Smooth muscle cell (in vitro differentiated cells): ENCODE results near the gene IL31RA. TPM values are rescaled to one million over a fixed set of nuclear protein-coding genes. Genes with fewer than 3 reads are reported as not detected.

Experiments used
- DNase-seq: peaks from one replicate; lab custom pipeline; 2025; ENCODE audit not compliant: unreplicated experiment; lab: John Stamatoyannopoulos, UW
- H2AFZ ChIP-seq: fragments of 200-600 bp; sonication (generic); 2 replicates; pipeline ENCODE4 v1.6.0; 2016; ENCODE audit warnings: antibody characterized with exemption, low read depth, mild to moderate bottlenecking
- H3F3A ChIP-seq: fragments of 200-600 bp; sonication (generic); 2 replicates; pipeline ENCODE4 v1.6.0; 2017; ENCODE audit warnings: antibody characterized with exemption, low read depth
- H3K27ac ChIP-seq: fragments of 200-600 bp; sonication (generic); 2 replicates; pipeline ENCODE4 v1.5.1; 2016; ENCODE audit warnings: low read depth, mild to moderate bottlenecking
- H3K27me3 ChIP-seq: fragments of 200-600 bp; sonication (generic); 2 replicates; pipeline ENCODE4 v1.6.1; 2016; ENCODE audit warnings: low read depth, mild to moderate bottlenecking
- H3K36me3 ChIP-seq: fragments of 200-600 bp; sonication (generic); 2 replicates; pipeline ENCODE4 v1.5.1; 2016; ENCODE audit warnings: low read depth
- H3K4me1 ChIP-seq: fragments of 200-600 bp; sonication (generic); 2 replicates; pipeline ENCODE4 v1.5.1; 2016; ENCODE audit warnings: low read depth
- H3K4me2 ChIP-seq: fragments of 200-600 bp; sonication (generic); 2 replicates; pipeline ENCODE4 v1.6.0; 2016; ENCODE audit warnings: mild to moderate bottlenecking
- H3K4me3 ChIP-seq: fragments of 200-600 bp; sonication (generic); 2 replicates; pipeline ENCODE4 v1.5.1; 2016; ENCODE audit warnings: mild to moderate bottlenecking
- H3K79me2 ChIP-seq: fragments of 200-600 bp; sonication (generic); 2 replicates; pipeline ENCODE4 v1.6.0; 2016; ENCODE audit warnings: low read depth, mild to moderate bottlenecking
- H3K9ac ChIP-seq: fragments of 200-600 bp; sonication (generic); 2 replicates; pipeline ENCODE4 v1.6.0; 2016; ENCODE audit warnings: low read depth
- H3K9me3 ChIP-seq: fragments of 200-600 bp; sonication (generic); replicated peaks from 2 replicates; pipeline ENCODE4 v1.5.1; 2016; ENCODE audit warnings: low read depth
- H4K20me1 ChIP-seq: fragments of 200-600 bp; sonication (generic); 2 replicates; pipeline ENCODE4 v1.6.0; 2016; ENCODE audit warnings: low read depth
- CTCF ChIP-seq: fragments of 200-600 bp; sonication (generic); IDR thresholded peaks from 2 replicates; pipeline ENCODE4 v1.5.1; 2017; ENCODE audit warnings: borderline replicate concordance, mild to moderate bottlenecking, antibody characterized with exemption; ENCODE audit not compliant: insufficient read depth, poor library complexity, severe bottlenecking
- WGBS: methylation state at CpG from one replicate; pipeline ENCODE4 v1.1.7; 2016; ENCODE audit warnings: low lambda C conversion rate; 5-methylcytosine and 5-hydroxymethylcytosine counted together
- polyA plus RNA-seq: library from polyadenylated mRNA; unstranded; fragments of >200 nt; fragmentation: Nextera tagmentation; extraction: Ambion mirVana; gene quantifications from 2 replicates; pipeline ENCODE4 v1.2.1, GENCODE V29; 2016
- total RNA-seq: library from RNA; depleted of rRNA; stranded (reverse); fragments of >200 nt; gene quantifications from 2 replicates; pipeline ENCODE4 v1.2.3, GENCODE V29; 2014

Gene IL31RA
- total and polyA plus RNA-seq, 2 experiments from 2014 or later = 0.67 to 2.2 TPM

- no peak for DNase-seq
- Histone ChIP-seq H3K4me2 (peak overlapping the region; percentile 9), H3K9me3 (no peaks in the 10 kb centered on the region), H3K27ac (peak overlapping the region; percentile 49), H3K36me3 (no peaks in the 10 kb centered on the region), H3K4me1 (peaks cover 6% of the 10 kb centered on the region), H4K20me1 (no peaks in the 10 kb centered on the region), H3K4me3 (no peak overlapping the region), H2AFZ (no peak overlapping the region), H3K27me3 (no peaks in the 10 kb centered on the region), H3K79me2 (no peaks in the 10 kb centered on the region), H3F3A (peaks cover 11% of the 10 kb centered on the region), H3K9ac (no peak overlapping the region)
- no peak for TF ChIP-seq CTCF
- WGBS = 32% methylated on average over 3 of the region's 3 CpGs
Observed at GRCh38 chr5:55852503-55852902, 1.3 kb downstream of the IL31RA start.

DNA sequence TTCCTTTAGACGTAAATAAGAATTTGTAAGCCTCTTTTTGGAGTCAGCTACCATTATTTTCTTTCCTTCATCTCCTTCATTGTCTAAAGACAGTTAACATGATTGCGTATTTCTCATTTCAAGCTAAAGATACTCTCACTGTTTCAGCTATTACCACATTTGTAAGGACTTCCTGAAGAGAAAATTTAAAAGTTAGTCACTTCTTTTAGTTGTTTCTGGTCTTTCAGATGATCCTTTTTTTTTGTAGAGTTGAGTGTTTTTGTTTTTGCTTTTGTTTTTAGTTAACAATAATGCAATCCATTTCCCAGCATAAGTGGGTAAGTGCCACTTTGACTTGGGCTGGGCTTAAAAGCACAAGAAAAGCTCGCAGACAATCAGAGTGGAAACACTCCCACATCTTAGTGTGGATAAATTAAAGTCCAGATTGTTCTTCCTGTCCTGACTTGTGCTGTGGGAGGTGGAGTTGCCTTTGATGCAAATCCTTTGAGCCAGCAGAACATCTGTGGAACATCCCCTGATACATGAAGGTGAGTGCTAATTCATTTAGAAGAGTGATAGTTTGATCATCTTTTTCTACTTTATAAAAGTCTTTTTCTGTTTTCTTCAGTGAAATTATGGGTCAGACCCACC lies 2.0 kb downstream of the IL31RA start:
- no peak for DNase-seq
- Histone ChIP-seq H4K20me1 (no peaks in the 10 kb centered on the region), H3K9ac (no peak overlapping the region), H3K27me3 (no peaks in the 10 kb centered on the region), H3K4me1 (peaks cover 11% of the 10 kb centered on the region), H3F3A (peaks cover 7% of the 10 kb centered on the region), H3K79me2 (no peaks in the 10 kb centered on the region), H3K4me2 (peak overlapping the region; percentile 9), H2AFZ (no peak overlapping the region), H3K9me3 (no peaks in the 10 kb centered on the region), H3K27ac (peak overlapping the region; percentile 49), H3K4me3 (no peak overlapping the region), H3K36me3 (no peaks in the 10 kb centered on the region)
- no peak for TF ChIP-seq CTCF
- 68% methylated on average over 3 of the region's 3 CpGs for WGBS

DNA sequence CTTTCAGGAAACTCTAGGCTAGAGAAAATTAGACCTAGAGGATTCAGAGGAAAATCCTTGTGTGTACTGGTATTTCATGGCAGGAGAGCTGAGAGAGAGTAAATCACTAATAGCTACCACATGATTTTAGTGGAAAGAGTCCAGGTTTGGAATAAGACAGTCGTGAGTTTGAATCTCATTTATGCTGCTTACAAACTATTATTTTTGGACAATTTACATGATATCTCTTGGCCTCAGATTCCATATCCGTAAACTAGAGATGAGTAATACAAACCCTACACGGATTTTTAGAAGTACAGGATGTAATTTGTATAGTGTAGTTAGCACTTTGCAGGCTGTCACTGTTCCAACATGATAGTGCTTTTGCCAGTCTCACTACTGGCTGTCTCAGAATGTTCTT lies 2.7 kb downstream of the IL31RA start:
- no peaks in the 10 kb centered on the region for H3K9me3 ChIP-seq
- H3K4me1 ChIP-seq = peaks cover 12% of the 10 kb centered on the region
- H3F3A ChIP-seq = peaks cover 7% of the 10 kb centered on the region
- no peak overlapping the region for H3K9ac ChIP-seq
- H2AFZ ChIP-seq = no peak overlapping the region
- H4K20me1 ChIP-seq = no peaks in the 10 kb centered on the region
- H3K79me2 ChIP-seq = no peaks in the 10 kb centered on the region
- 21% methylated on average over 3 of the region's 3 CpGs for WGBS
- H3K27ac ChIP-seq = peak overlapping the region; percentile 49
- no peak overlapping the region for H3K4me3 ChIP-seq
- H3K27me3 ChIP-seq = no peaks in the 10 kb centered on the region
- DNase-seq = no peak
- no peaks in the 10 kb centered on the region for H3K36me3 ChIP-seq
- H3K4me2 ChIP-seq = peak overlapping the region; percentile 9
- no peak for TF ChIP-seq CTCF

- H3K4me3 ChIP-seq = no peak overlapping the region
- WGBS = 45% methylated on average over 5 of the region's 5 CpGs
- no peak for DNase-seq
- no peak for TF ChIP-seq CTCF
- H3F3A ChIP-seq = peaks cover 7% of the 10 kb centered on the region
- H3K79me2 ChIP-seq = no peaks in the 10 kb centered on the region
- no peaks in the 10 kb centered on the region for H3K27me3 ChIP-seq
- no peaks in the 10 kb centered on the region for H3K36me3 ChIP-seq
- H3K9ac ChIP-seq = no peak overlapping the region
- peaks cover 12% of the 10 kb centered on the region for H3K4me1 ChIP-seq
- peak overlapping the region; percentile 55 for H2AFZ ChIP-seq
- H3K9me3 ChIP-seq = no peaks in the 10 kb centered on the region
- peak overlapping the region; percentile 46 for H3K4me2 ChIP-seq
- H4K20me1 ChIP-seq = no peaks in the 10 kb centered on the region
- peak overlapping the region; percentile 1 for H3K27ac ChIP-seq
Observed at GRCh38 chr5:55855509-55855908, 4.4 kb downstream of the IL31RA start.
